Mesenchymal stem cell (in vitro differentiated cells and primary cell): ENCODE results near the gene ZSCAN9. TPM values are rescaled to one million over a fixed set of nuclear protein-coding genes. Genes with fewer than 3 reads are reported as not detected.

ENCODE experiments used
- DNase-seq: peaks from one replicate; pipeline ENCODE4 v3.0.0-alpha.2; 2013
- H2AFZ ChIP-seq: one replicate; pipeline ENCODE4 v1.6.1; 2013; ENCODE audit warnings: low read depth, mild to moderate bottlenecking, control low read depth, inconsistent platforms, low read length, moderate library complexity
- H2AK5ac ChIP-seq: 2 replicates; pipeline ENCODE4 v1.6.1; 2013; ENCODE audit warnings: low read length, moderate library complexity, mild to moderate bottlenecking, inconsistent platforms; ENCODE audit not compliant: severe bottlenecking
- H2BK120ac ChIP-seq: one replicate; pipeline ENCODE4 v1.6.1; 2013; ENCODE audit warnings: low read depth, mild to moderate bottlenecking, inconsistent platforms, low read length, moderate library complexity
- H2BK12ac ChIP-seq, 2 experiments: one replicate each; pipeline ENCODE4 v1.6.1; 2013; ENCODE audit warnings: inconsistent platforms in 2 of 2, low read length in 2 of 2, mild to moderate bottlenecking in 2 of 2, moderate library complexity in 2 of 2, control low read depth in 1 of 2
- H2BK15ac ChIP-seq: one replicate; pipeline ENCODE4 v1.6.1; 2013; ENCODE audit warnings: mild to moderate bottlenecking, low read depth, inconsistent platforms; ENCODE audit not compliant: poor library complexity, severe bottlenecking
- H2BK5ac ChIP-seq: 2 replicates; pipeline ENCODE4 v1.6.1; 2013; ENCODE audit warnings: low read depth, mild to moderate bottlenecking, low read length, control low read depth, inconsistent platforms; ENCODE audit not compliant: poor library complexity, severe bottlenecking
- H3K14ac ChIP-seq, 2 experiments: one replicate each; pipeline ENCODE4 v1.6.1; 2013; ENCODE audit warnings: inconsistent platforms in 2 of 2, low read length in 2 of 2, control low read depth in 1 of 2, mild to moderate bottlenecking in 1 of 2, moderate library complexity in 1 of 2
- H3K18ac ChIP-seq, 2 experiments: one replicate each; pipeline ENCODE4 v1.6.1; 2013; ENCODE audit warnings: inconsistent platforms in 2 of 2, low read length in 2 of 2, control low read depth in 1 of 2, low read depth in 1 of 2, mild to moderate bottlenecking in 1 of 2
- H3K23ac ChIP-seq, 2 experiments: one replicate each; pipeline ENCODE4 v1.6.1; 2013; ENCODE audit warnings: inconsistent platforms in 2 of 2, low read length in 2 of 2, mild to moderate bottlenecking in 2 of 2, moderate library complexity in 2 of 2, control low read depth in 1 of 2
- H3K27ac ChIP-seq: 2 replicates; pipeline ENCODE4 v1.5.1; 2013; ENCODE audit warnings: mild to moderate bottlenecking, moderate library complexity, low read length, control low read depth, inconsistent platforms; ENCODE audit not compliant: poor library complexity, severe bottlenecking
- H3K27me3 ChIP-seq, 2 experiments: 2 replicates each; pipeline versions ENCODE4 v1.6.1 to v1.7.0; 2013; ENCODE audit warnings: low read length in 2 of 2, mild to moderate bottlenecking in 2 of 2, moderate library complexity in 2 of 2, control low read depth in 1 of 2, inconsistent platforms in 1 of 2; ENCODE audit not compliant: control insufficient read depth in 1 of 2, insufficient read depth in 1 of 2
- H3K36me3 ChIP-seq, 2 experiments: 2 replicates each; pipeline versions ENCODE4 v1.6.1 to v1.7.0; 2013; ENCODE audit warnings: low read length in 2 of 2, control low read depth in 1 of 2, inconsistent platforms in 1 of 2, low read depth in 1 of 2, mild to moderate bottlenecking in 1 of 2; ENCODE audit not compliant: insufficient read depth in 2 of 2, control insufficient read depth in 1 of 2
- H3K4ac ChIP-seq, 2 experiments: one replicate each; pipeline ENCODE4 v1.6.1; 2013; ENCODE audit warnings: inconsistent platforms in 2 of 2, low read length in 2 of 2, mild to moderate bottlenecking in 2 of 2, moderate library complexity in 2 of 2, control low read depth in 1 of 2, low read depth in 1 of 2
- H3K4me1 ChIP-seq: 2 replicates; pipeline ENCODE4 v1.6.1; 2013; ENCODE audit warnings: low read depth, low read length, control low read depth; ENCODE audit not compliant: control insufficient read depth, insufficient read depth
- H3K4me2 ChIP-seq: 2 replicates; pipeline ENCODE4 v1.6.1; 2013; ENCODE audit warnings: low read length, mild to moderate bottlenecking, inconsistent platforms; ENCODE audit not compliant: poor library complexity, severe bottlenecking
- H3K4me3 ChIP-seq, 2 experiments: 2 replicates each; pipeline versions ENCODE4 v1.5.1 to v1.7.0; 2013; ENCODE audit warnings: low read length in 2 of 2, mild to moderate bottlenecking in 2 of 2, control low read depth in 1 of 2, low read depth in 1 of 2; ENCODE audit not compliant: insufficient read depth in 1 of 2
- H3K79me1 ChIP-seq: replicated peaks from 2 replicates; pipeline ENCODE4 v1.6.1; 2013; ENCODE audit warnings: mild to moderate bottlenecking, control low read depth, low read length, inconsistent platforms; ENCODE audit not compliant: poor library complexity, severe bottlenecking
- H3K9ac ChIP-seq: 2 replicates; pipeline ENCODE4 v1.7.0; 2013; ENCODE audit warnings: mild to moderate bottlenecking, low read length, moderate library complexity
- H3K9me3 ChIP-seq: 2 replicates; pipeline ENCODE4 v1.7.0; 2013; ENCODE audit warnings: mild to moderate bottlenecking, low read length; ENCODE audit not compliant: control insufficient read depth
- H4K8ac ChIP-seq: one replicate; pipeline ENCODE4 v1.6.1; 2013; ENCODE audit warnings: inconsistent platforms, mild to moderate bottlenecking, low read length, moderate library complexity
- H4K91ac ChIP-seq: one replicate; pipeline ENCODE4 v1.6.1; 2013; ENCODE audit warnings: mild to moderate bottlenecking, low read length, inconsistent platforms
- WGBS: methylation state at CpG from one replicate; pipeline ENCODE4 v1.1.7; 2013; ENCODE audit warnings: mixed read lengths; 5-methylcytosine and 5-hydroxymethylcytosine counted together
- polyA plus RNA-seq, 2 experiments: library from polyadenylated mRNA; stranded (reverse); fragments of 200-250 nt; gene quantifications; one replicate each; pipeline ENCODE4 v1.2.3, GENCODE V29; 2013

ZSCAN9 gene
- 6.4 TPM for polyA plus RNA-seq (2013, experiment 1 of 2)
- polyA plus RNA-seq (2013, experiment 2 of 2): 6.5 TPM

DNA sequence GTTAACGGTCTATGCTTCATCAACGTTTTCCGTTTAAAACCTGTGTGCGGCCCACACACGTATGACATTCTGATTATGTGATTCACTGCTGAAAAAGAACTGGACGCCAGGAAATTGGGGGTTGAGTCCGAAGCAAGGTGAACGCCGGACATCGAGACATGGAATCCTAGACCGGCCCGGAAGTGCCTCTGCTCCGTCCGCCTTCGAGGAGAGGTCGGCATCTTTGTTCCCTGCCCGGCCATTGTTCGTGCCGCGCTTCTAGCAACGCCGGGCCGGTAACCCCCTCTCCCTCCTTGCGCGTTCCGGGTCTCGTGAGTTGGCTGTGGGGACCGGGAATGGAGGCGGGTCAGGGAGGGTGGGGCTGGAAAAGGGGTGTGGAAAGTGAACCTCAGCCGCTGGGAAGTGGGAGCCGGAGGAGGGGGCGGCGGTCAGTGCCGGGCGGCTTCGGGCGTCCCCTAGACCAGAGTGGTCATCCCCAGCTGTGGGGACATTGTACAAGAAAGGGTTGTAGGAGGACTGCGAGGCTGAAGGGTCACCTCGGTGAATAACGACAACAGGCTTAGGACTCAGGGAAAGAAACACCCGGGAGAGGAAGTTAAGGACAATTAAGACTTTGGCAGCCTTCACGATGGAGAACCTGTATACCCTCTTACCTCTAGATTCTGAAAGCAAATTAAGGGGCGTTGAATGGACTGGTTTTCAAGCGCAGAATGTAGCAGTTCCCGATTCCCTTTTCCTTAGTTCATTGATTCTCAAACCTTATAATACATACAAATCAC lies at the start of gene ZSCAN9:
TSS of gene ZSCAN9 (plus strand) at position 220 of the 779 bp plus-strand sequence. CDS start 1,810 bp downstream, outside the sequence.
- Histone ChIP-seq H4K8ac (peak within 1 kb of the TSS; percentile 92), H3K9ac (peak within 1 kb of the TSS; percentile 95), H2BK15ac (peak within 1 kb of the TSS; percentile 85), H3K9me3 (no peaks in the 10 kb centered on the region), H3K36me3 (peaks cover 11 to 31% of the 10 kb centered on the region in 2 experiments), H3K23ac (no peak within 1 kb of the TSS), H4K91ac (no peak within 1 kb of the TSS), H3K4ac (peak within 1 kb of the TSS in 1 of 2 experiments; percentile 77), H3K18ac (peak within 1 kb of the TSS; percentile 31 to 40), H2BK12ac (peak within 1 kb of the TSS in 1 of 2 experiments; percentile 40), H3K14ac (peak within 1 kb of the TSS in 1 of 2 experiments; percentile 20), H3K27ac (peak within 1 kb of the TSS; percentile 73), H3K79me1 (peaks cover 17% of the 10 kb centered on the region), H2AFZ (peak within 1 kb of the TSS; percentile 46), H2BK5ac (no peak within 1 kb of the TSS), H3K4me2 (peak within 1 kb of the TSS; percentile 72), H2BK120ac (no peak within 1 kb of the TSS), H3K4me3 (peak within 1 kb of the TSS; percentile 79 to 97), H2AK5ac (peak within 1 kb of the TSS; percentile 67), H3K27me3 (peaks cover 6 to 7% of the 10 kb centered on the region in 2 experiments), H3K4me1 (no peaks in the 10 kb centered on the region)
- DNase-seq: peak; percentile 89
- under 1% methylated on average over 40 of the region's 45 CpGs for WGBS

DNA sequence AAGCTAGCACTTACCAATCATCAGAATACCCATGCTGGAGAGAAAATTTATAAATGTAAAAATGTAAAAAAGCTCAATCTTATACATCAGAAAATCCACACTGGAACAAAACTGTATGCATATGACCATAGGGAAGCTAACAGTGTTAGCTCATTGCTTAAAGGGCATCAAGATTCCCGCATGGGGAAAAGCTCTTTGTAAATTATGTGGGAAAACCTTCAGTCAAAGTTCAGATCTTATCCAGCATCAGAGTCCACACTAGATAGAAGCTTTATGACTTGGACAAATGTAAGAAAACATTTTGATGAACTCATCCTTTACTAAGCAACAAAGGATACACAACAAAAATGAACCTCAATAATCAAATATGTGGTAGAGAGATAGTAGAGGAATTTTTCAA lies 48.7 kb upstream of the ZSCAN9 start:
- no peak overlapping the region for H2BK15ac ChIP-seq
- no peak overlapping the region for H4K8ac ChIP-seq
- no peaks in the 10 kb centered on the region for H3K79me1 ChIP-seq
- no peak overlapping the region for H3K27ac ChIP-seq
- no peak overlapping the region for H2BK12ac ChIP-seq
- no peak overlapping the region for H2BK120ac ChIP-seq
- H3K4me3 ChIP-seq: no peak overlapping the region
- no peak overlapping the region for H3K23ac ChIP-seq
- H3K4me2 ChIP-seq: no peak overlapping the region
- no peak overlapping the region for H2AFZ ChIP-seq
- DNase-seq: no peak
- H4K91ac ChIP-seq: no peak overlapping the region
- no peaks in the 10 kb centered on the region for H3K36me3 ChIP-seq
- no peak overlapping the region for H3K9ac ChIP-seq
- no peak overlapping the region for H3K18ac ChIP-seq
- peaks cover 27% of the 10 kb centered on the region for H3K9me3 ChIP-seq
- 100% methylated on average over 1 of the region's 1 CpG for WGBS
- no peak overlapping the region for H3K14ac ChIP-seq
- no peak overlapping the region for H2AK5ac ChIP-seq
- H3K4ac ChIP-seq: no peak overlapping the region
- no peaks in the 10 kb centered on the region for H3K4me1 ChIP-seq
- no peaks in the 10 kb centered on the region for H3K27me3 ChIP-seq
- no peak overlapping the region for H2BK5ac ChIP-seq

DNA sequence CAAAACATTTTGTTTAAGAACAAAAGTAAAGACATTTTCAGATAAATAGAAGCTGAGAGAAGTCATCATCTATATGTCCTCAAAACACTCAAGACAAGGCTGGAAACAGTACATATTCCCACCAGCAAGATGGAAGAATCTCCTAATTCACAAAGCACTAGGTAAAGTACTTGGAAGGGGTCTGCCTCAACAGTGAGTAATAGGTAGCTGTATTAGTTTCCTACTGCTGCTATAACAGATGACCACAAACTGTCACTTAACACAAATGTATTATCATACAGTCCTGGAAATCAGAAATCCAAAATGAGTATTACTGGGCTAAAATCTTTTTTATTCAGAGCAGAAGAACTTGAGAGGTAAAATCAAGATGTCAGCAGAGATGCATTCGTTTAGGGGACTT lies 42.8 kb upstream of the ZSCAN9 start:
- H2BK120ac ChIP-seq: no peak overlapping the region
- 43% methylated on average over 1 of the region's 1 CpG for WGBS

DNA sequence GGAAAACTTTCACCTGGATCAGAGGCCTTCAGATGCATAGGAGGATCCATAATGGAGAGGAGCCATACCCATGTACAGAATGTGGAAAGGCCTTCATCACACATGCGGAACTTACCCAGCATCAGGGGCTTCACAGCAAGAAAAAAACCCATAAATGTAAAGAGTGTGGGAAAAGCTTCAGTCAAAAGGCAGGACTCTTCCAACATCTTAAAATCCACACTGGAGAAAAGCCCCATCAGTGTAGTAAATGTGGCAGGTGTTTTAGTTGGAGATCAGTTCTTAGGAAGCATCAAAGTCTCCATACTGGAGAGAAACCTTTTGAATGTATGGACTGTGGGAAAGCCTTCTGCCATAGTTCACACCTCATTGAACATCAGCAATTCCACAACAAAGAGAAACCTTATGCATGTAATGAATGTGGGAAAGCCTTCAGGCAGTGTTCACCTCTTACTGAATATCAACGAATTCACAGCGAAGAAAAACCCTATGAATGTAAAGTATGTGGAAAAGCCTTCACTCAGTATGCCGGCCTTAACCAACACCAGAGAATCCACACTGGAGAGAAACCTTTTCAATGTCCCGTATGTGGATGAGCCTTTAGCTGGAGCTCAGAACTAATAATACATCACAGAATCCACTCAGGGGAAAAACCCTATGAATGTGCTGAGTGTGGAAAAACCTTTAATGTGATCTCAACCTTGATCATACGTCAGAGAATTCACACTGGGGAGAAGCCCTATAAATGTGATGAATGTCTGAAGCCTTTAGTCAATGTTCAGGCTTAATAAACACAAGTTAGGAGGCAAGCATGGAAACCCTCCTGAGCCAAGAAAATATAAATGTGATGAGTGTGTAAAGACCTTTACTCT lies 36.7 kb upstream of the ZSCAN9 start:
- H3K4me3 ChIP-seq: peak overlapping the region in 1 of 2 experiments; percentile 30
- no peak overlapping the region for H3K4ac ChIP-seq
- H4K8ac ChIP-seq: no peak overlapping the region
- no peak overlapping the region for H2BK120ac ChIP-seq
- H2BK15ac ChIP-seq: no peak overlapping the region
- H2BK5ac ChIP-seq: no peak overlapping the region
- H3K9me3 ChIP-seq: peaks cover 80% of the 10 kb centered on the region
- H3K9ac ChIP-seq: no peak overlapping the region
- no peaks in the 10 kb centered on the region for H3K27me3 ChIP-seq
- H3K14ac ChIP-seq: no peak overlapping the region
- WGBS: 86% methylated on average over 1 of the region's 6 CpGs
- H4K91ac ChIP-seq: no peak overlapping the region
- no peaks in the 10 kb centered on the region for H3K79me1 ChIP-seq
- no peaks in the 10 kb centered on the region for H3K36me3 ChIP-seq
- no peak overlapping the region for H3K27ac ChIP-seq
- no peak overlapping the region for H2AFZ ChIP-seq
- H3K18ac ChIP-seq: no peak overlapping the region
- H3K23ac ChIP-seq: no peak overlapping the region
- H2AK5ac ChIP-seq: no peak overlapping the region
- DNase-seq: no peak
- no peak overlapping the region for H2BK12ac ChIP-seq
- H3K4me1 ChIP-seq: no peaks in the 10 kb centered on the region
- H3K4me2 ChIP-seq: no peak overlapping the region

More for the DNA sequence above, 42.8 kb upstream of the ZSCAN9 start:
- no peak overlapping the region for H4K91ac ChIP-seq
- no peaks in the 10 kb centered on the region for H3K36me3 ChIP-seq
- no peak overlapping the region for H3K9ac ChIP-seq
- no peak for DNase-seq
- H3K23ac ChIP-seq: no peak overlapping the region
- no peak overlapping the region for H2AK5ac ChIP-seq
- H3K4me1 ChIP-seq: no peaks in the 10 kb centered on the region
- H3K4me3 ChIP-seq: no peak overlapping the region
- H3K27ac ChIP-seq: no peak overlapping the region
- no peak overlapping the region for H2AFZ ChIP-seq
- no peak overlapping the region for H2BK5ac ChIP-seq
- no peak overlapping the region for H2BK15ac ChIP-seq
- H3K4ac ChIP-seq: no peak overlapping the region
- no peaks in the 10 kb centered on the region for H3K27me3 ChIP-seq
- no peak overlapping the region for H3K14ac ChIP-seq
- H2BK12ac ChIP-seq: no peak overlapping the region
- no peaks in the 10 kb centered on the region for H3K79me1 ChIP-seq
- no peak overlapping the region for H4K8ac ChIP-seq
- H3K4me2 ChIP-seq: no peak overlapping the region
- peaks cover 34% of the 10 kb centered on the region for H3K9me3 ChIP-seq
- H3K18ac ChIP-seq: no peak overlapping the region
